K562 (cell line): Measurements from ENCODE around the gene PHACTR2. TPM values are rescaled to one million over a fixed set of nuclear protein-coding genes. Genes with fewer than 3 reads are reported as not detected.

ENCODE experiments used
- ATAC-seq: fragments of 200-7000 bp; cut with Tn5 transposase; 3 replicates; pipeline ENCODE4 v1.9.1; 2020; ENCODE audit warnings: moderate library complexity
- BruUV-seq: library from RNA; stranded (reverse); fragments of 400-500 nt; replicated peaks from 2 replicates; lab custom pipeline; 2021; lab: Mats Ljungman, UMichigan
- CTCF ChIA-PET: fragments of 300-600 bp; formaldehyde crosslinking; extraction: SDS; loops from one replicate; lab custom pipeline; 2021; ENCODE audit warnings: low intra/inter-chr PET ratio; lab: Yijun Ruan, JAX
- POLR2A ChIA-PET: fragments of 300-600, 350-650 bp; sonication (Branson Sonifier 250); formaldehyde crosslinking; extraction: SDS; loops from one replicate; lab custom pipeline; 2021; ENCODE audit warnings: antibody characterized with exemption, inconsistent platforms; lab: Yijun Ruan, JAX
- DNase-seq, 4 experiments: peaks; one replicate each; pipeline versions ENCODE4 v3.0.0 to v3.0.0-alpha.2; 2011 to 2018; ENCODE audit warnings: low spot score in 3 of 4, mixed read lengths in 3 of 4; ENCODE audit errors: extremely low read depth in 1 of 4
- FAIRE-seq: peaks from 2 replicates; lab custom pipeline; 2011; peaks lifted over from hg19 to GRCh38; lab: Jason Lieb, UNC
- H2AFZ ChIP-seq: 2 replicates; pipeline ENCODE4 v1.6.0; 2011; ENCODE audit warnings: low read depth, low read length, control low read depth, inconsistent platforms
- H3K27ac ChIP-seq: fragments of 200-600 bp; 3 replicates; pipeline ENCODE4 v1.8.0; 2011; ENCODE audit warnings: low read depth, mild to moderate bottlenecking, control low read depth, inconsistent platforms, low read length, moderate library complexity, mixed read lengths; ENCODE audit errors: extremely low read depth
- H3K27me3 ChIP-seq, 2 experiments: fragments of 300-600 bp in 1 of 2; 2 replicates in 1 of 2; 3 replicates in 1 of 2; pipeline versions ENCODE4 v1.6.0 to v1.8.0; 2011; ENCODE audit warnings: inconsistent platforms in 2 of 2, low read length in 2 of 2, mild to moderate bottlenecking in 1 of 2, mixed read lengths in 1 of 2, moderate library complexity in 1 of 2; ENCODE audit not compliant: control insufficient read depth in 2 of 2, insufficient read depth in 2 of 2
- H3K36me3 ChIP-seq: fragments of 300-600 bp; 3 replicates; pipeline ENCODE4 v1.8.0; 2011; ENCODE audit warnings: mild to moderate bottlenecking, low read length, inconsistent platforms; ENCODE audit not compliant: control insufficient read depth, insufficient read depth
- H3K4me1 ChIP-seq, 2 experiments: fragments of 200-600 bp in 1 of 2; replicated peaks in 1 of 2; 2 replicates in 1 of 2; 3 replicates in 1 of 2; pipeline versions ENCODE4 v1.5.1 to v1.8.0; 2011; ENCODE audit warnings: inconsistent platforms in 2 of 2, low read length in 2 of 2, mild to moderate bottlenecking in 1 of 2, mixed read lengths in 1 of 2, moderate library complexity in 1 of 2; ENCODE audit not compliant: control insufficient read depth in 2 of 2, insufficient read depth in 2 of 2
- H3K4me2 ChIP-seq: 2 replicates; pipeline ENCODE4 v1.6.1; 2011; ENCODE audit warnings: low read length, control low read depth, inconsistent platforms, mixed read lengths; ENCODE audit not compliant: insufficient read depth
- H3K4me3 ChIP-seq: fragments of 200-600 bp; sonication (generic), shearing (Covaris generic); 2 replicates; pipeline ENCODE4 v1.5.1; 2016; ENCODE audit warnings: control low read depth, inconsistent platforms
- H3K79me2 ChIP-seq: fragments of 200-600 bp; 3 replicates; pipeline ENCODE4 v1.8.0; 2011; ENCODE audit warnings: low read length, inconsistent platforms; ENCODE audit not compliant: control insufficient read depth, insufficient read depth
- H3K9ac ChIP-seq, 2 experiments: 2 replicates each; pipeline versions ENCODE4 v1.6.0 to v1.6.1; 2011; ENCODE audit warnings: low read depth in 2 of 2, low read length in 2 of 2, control low read depth in 1 of 2, inconsistent platforms in 1 of 2, mild to moderate bottlenecking in 1 of 2, mixed read lengths in 1 of 2; ENCODE audit not compliant: insufficient read depth in 1 of 2
- H3K9me1 ChIP-seq: one replicate; pipeline ENCODE4 v1.6.0; 2011; ENCODE audit warnings: inconsistent platforms, mild to moderate bottlenecking, low read length, moderate library complexity; ENCODE audit not compliant: control insufficient read depth, insufficient read depth
- H3K9me3 ChIP-seq: replicated peaks from 2 replicates; pipeline ENCODE4 v1.5.1; 2011; ENCODE audit warnings: low read depth, low read length, inconsistent platforms; ENCODE audit not compliant: control insufficient read depth, insufficient read depth
- H4K20me1 ChIP-seq: replicated peaks from 2 replicates; pipeline ENCODE4 v1.6.1; 2011; ENCODE audit warnings: low read length, inconsistent platforms, mixed read lengths; ENCODE audit not compliant: control insufficient read depth, insufficient read depth
- CXXC5 ChIP-seq: fragments of 250-450 bp; sonication (Bioruptor Pico); IDR thresholded peaks from 2 replicates; pipeline ENCODE4 v1.8.0; 2022; ENCODE audit warnings: inconsistent platforms, mild to moderate bottlenecking, moderate library complexity
- KLF1 ChIP-seq: fragments of 450-650 bp; IDR thresholded peaks from 2 replicates; pipeline ENCODE4 v1.6.1; 2016; ENCODE audit warnings: missing genetic modification characterization, missing compliant biosample characterization
- MCM7 ChIP-seq, 2 experiments: fragments of 450-650 bp; IDR thresholded peaks; 2 replicates each; pipeline ENCODE4 v1.6.1; 2016 to 2018
- MTA1 ChIP-seq: fragments of 450-650 bp; IDR thresholded peaks from 2 replicates; pipeline ENCODE4 v1.6.1; 2017; ENCODE audit warnings: borderline replicate concordance
- MTF1 ChIP-seq: fragments of 250-450 bp; sonication (Bioruptor Pico); IDR thresholded peaks from 2 replicates; pipeline ENCODE4 v1.9.0; 2021; ENCODE audit warnings: moderate library complexity, mild to moderate bottlenecking, inconsistent platforms, borderline replicate concordance
- NCOA2 ChIP-seq, 2 experiments: fragments of 450-650 bp; IDR thresholded peaks; 2 replicates each; pipeline ENCODE4 v1.6.1; 2018; ENCODE audit warnings: mild to moderate bottlenecking in 2 of 2, moderate library complexity in 1 of 2; ENCODE audit not compliant: partially characterized antibody in 2 of 2
- NR2F6 ChIP-seq: fragments of 450-650 bp; formaldehyde crosslinking; IDR thresholded peaks from 2 replicates; pipeline ENCODE4 v1.4.0; 2020; ENCODE audit warnings: mild to moderate bottlenecking
- ZKSCAN1 ChIP-seq: fragments of 150-350 bp; IDR thresholded peaks from 2 replicates; pipeline ENCODE4 v1.6.1; 2016; ENCODE audit warnings: low read depth, low read length
- ZNF277 ChIP-seq: fragments of 250-450 bp; sonication (Bioruptor Pico); IDR thresholded peaks from 2 replicates; pipeline ENCODE4 v1.8.0; 2022; ENCODE audit warnings: inconsistent platforms, mild to moderate bottlenecking, moderate library complexity, borderline replicate concordance
- WGBS: fragments of 100-300 bp; shearing (Covaris generic); methylation state at CpG from one replicate; pipeline ENCODE4 v1.1.6; 2016; ENCODE audit warnings: low coverage, mixed read lengths; ENCODE audit not compliant: insufficient coverage; ENCODE audit errors: missing lambda C conversion rate; 5-methylcytosine and 5-hydroxymethylcytosine counted together
- in situ Hi-C: fragments of 300-500 bp; cut with MboI; formaldehyde crosslinking; loops from 4 replicates; pipeline ENCODE4 v1.15.0; 2018; ENCODE audit warnings: inconsistent platforms, mixed read lengths
- intact Hi-C: fragments of 100-400 bp; cut with micrococcal nuclease; formaldehyde crosslinking; loops from 2 replicates; pipeline ENCODE4 v1.14.2; 2022
- polyA plus RNA-seq, 8 experiments: library from polyadenylated mRNA; depleted of rRNA in 4 of 8; stranded (reverse) in 5 of 8; unstranded in 3 of 8; fragments of >200 nt; fragmentation: Nextera tagmentation in 2 of 8; fragmentation: Illumina TruSeq in 1 of 8; extraction: Ambion mirVana in 2 of 8; extraction: Trizol in 1 of 8; gene quantifications; 2 replicates each; pipeline versions ENCODE4 v1.2.1 to v1.2.3, GENCODE V29; 2011 to 2014; ENCODE audit warnings: inconsistent platforms in 1 of 8, missing spikeins in 1 of 8
- total RNA-seq, 7 experiments: library from RNA; depleted of rRNA in 6 of 7; stranded (reverse); fragments of >200 nt in 6 of 7; fragmentation: Illumina TruSeq in 2 of 7; extraction: Trizol in 2 of 7; gene quantifications; 2 replicates each; pipeline versions ENCODE4 v1.2.1 to v1.2.3, GENCODE V29; 2011 to 2021; ENCODE audit warnings: low replicate concordance in 1 of 7
- TF ChIP-seq, protein P1 (sequence below): sonication (generic); formaldehyde crosslinking; IDR thresholded peaks from 2 replicates; pipeline ENCODE4 v1.8.0; 2022; ENCODE audit warnings: mild to moderate bottlenecking, missing genetic modification reagents
- TF ChIP-seq, protein P2 (sequence below): fragments of 250-450 bp; sonication (Bioruptor Pico); IDR thresholded peaks from 2 replicates; pipeline ENCODE4 v1.5.0; 2021
- TF ChIP-seq, protein P3 (sequence below): IDR thresholded peaks from 2 replicates; pipeline ENCODE4 v1.6.1; 2012; ENCODE audit warnings: low read depth, low read length, improper control_type of control experiment, borderline replicate concordance
- TF ChIP-seq, protein P4 (sequence below): sonication (generic); formaldehyde crosslinking; IDR thresholded peaks from 2 replicates; pipeline ENCODE4 v1.8.1; 2022; ENCODE audit warnings: missing genetic modification reagents

Gene PHACTR2
- total and polyA plus RNA-seq, 9 of the 15 experiments (the other 6 are each of a cell fraction or from before 2014, with no cell fraction given): 5.3 to 52.5 (median 22.9) TPM

DNA sequence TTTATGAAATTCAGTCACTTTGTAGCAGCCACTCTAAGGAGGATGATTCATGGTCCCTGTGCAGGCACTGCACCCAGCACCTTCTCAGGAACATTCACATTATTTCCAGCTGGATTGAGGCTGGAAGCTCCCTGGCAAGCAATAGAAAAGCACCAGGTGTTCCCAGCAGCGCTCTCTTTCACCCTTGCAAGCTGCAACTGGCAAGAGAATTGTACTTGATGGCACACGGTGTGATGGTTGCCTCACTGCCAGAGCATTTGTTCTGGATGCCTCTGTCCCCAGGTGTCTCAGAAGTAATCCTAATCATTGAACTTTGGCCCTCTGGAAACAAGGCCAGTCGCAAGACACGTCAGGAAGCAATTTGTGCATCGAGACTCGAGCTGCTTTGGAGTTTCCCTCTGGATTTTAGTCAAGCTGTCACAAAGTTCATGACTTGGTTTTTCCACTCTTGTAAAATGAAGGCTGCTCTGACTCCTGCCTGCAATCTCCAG lies 24.9 kb upstream of the PHACTR2 start:
- Histone ChIP-seq H4K20me1 (no peaks in the 10 kb centered on the region), H3K27ac (no peak overlapping the region), H2AFZ (peak overlapping the region; percentile 64), H3K79me2 (no peaks in the 10 kb centered on the region), H3K4me1 (peaks cover under 1 to 3% of the 10 kb centered on the region in 2 experiments; a peak in 2 of 5 replicates), H3K9me1 (no peaks in the 10 kb centered on the region), H3K9me3 (no peaks in the 10 kb centered on the region), H3K4me2 (no peak overlapping the region), H3K36me3 (no peaks in the 10 kb centered on the region), H3K4me3 (no peak overlapping the region), H3K9ac (no peak overlapping the region; a peak in 1 of 4 replicates), H3K27me3 (peaks cover 0 to 5% of the 10 kb centered on the region in 2 experiments; a peak in 1 of 5 replicates)
- WGBS: 14% methylated on average over 6 of the region's 6 CpGs
- FAIRE-seq: no peak
- in situ Hi-C loops (no loop called here), intact Hi-C loops (no loop called here)
- DNase-seq: no peak
- CTCF ChIA-PET: no interaction called here
- POLR2A ChIA-PET: interaction anchor here (0.6 to 0.7 kb wide), 3 partner anchors 10 to 192 kb away, joined by 3 read pairs; no protein-coding TSS in a partner anchor
- no TSS peak for BruUV-seq
- no peak for ATAC-seq
- no peak for TF ChIP-seq ZKSCAN1
- no peak for TF ChIP-seq KLF1 (tag)
- TF ChIP-seq NR2F6 (CRISPR knock-in tag): no peak
- no peak for TF ChIP-seq ZNF277 (CRISPR knock-in tag)
- no peak for TF ChIP-seq MCM7 (IDR thresholded peaks at IDR 0.05)
- no peak for TF ChIP-seq MTA1
- TF ChIP-seq, protein P1, sequence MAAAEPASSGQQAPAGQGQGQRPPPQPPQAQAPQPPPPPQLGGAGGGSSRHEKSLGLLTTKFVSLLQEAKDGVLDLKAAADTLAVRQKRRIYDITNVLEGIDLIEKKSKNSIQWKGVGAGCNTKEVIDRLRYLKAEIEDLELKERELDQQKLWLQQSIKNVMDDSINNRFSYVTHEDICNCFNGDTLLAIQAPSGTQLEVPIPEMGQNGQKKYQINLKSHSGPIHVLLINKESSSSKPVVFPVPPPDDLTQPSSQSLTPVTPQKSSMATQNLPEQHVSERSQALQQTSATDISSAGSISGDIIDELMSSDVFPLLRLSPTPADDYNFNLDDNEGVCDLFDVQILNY: no peak
- TF ChIP-seq, protein P2, sequence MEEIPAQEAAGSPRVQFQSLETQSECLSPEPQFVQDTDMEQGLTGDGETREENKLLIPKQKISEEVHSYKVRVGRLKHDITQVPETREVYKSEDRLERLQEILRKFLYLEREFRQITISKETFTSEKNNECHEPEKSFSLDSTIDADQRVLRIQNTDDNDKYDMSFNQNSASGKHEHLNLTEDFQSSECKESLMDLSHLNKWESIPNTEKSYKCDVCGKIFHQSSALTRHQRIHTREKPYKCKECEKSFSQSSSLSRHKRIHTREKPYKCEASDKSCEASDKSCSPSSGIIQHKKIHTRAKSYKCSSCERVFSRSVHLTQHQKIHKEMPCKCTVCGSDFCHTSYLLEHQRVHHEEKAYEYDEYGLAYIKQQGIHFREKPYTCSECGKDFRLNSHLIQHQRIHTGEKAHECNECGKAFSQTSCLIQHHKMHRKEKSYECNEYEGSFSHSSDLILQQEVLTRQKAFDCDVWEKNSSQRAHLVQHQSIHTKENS: no peak
- TF ChIP-seq, protein P3, sequence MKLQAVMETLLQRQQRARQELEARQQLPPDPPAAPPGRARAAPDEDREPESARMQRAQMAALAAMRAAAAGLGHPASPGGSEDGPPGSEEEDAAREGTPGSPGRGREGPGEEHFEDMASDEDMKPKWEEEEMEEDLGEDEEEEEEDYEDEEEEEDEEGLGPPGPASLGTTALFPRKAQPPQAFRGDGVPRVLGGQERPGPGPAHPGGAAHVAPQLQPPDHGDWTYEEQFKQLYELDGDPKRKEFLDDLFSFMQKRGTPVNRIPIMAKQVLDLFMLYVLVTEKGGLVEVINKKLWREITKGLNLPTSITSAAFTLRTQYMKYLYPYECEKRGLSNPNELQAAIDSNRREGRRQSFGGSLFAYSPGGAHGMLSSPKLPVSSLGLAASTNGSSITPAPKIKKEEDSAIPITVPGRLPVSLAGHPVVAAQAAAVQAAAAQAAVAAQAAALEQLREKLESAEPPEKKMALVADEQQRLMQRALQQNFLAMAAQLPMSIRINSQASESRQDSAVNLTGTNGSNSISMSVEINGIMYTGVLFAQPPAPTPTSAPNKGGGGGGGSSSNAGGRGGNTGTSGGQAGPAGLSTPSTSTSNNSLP: no peak
- no peak for TF ChIP-seq CXXC5 (CRISPR knock-in tag)
- TF ChIP-seq NCOA2 (IDR thresholded peaks at IDR 0.05; ENCODE audit: partially characterized antibody in 2 of 2): no peak
- no peak for TF ChIP-seq MTF1 (CRISPR knock-in tag)
- TF ChIP-seq, protein P4, sequence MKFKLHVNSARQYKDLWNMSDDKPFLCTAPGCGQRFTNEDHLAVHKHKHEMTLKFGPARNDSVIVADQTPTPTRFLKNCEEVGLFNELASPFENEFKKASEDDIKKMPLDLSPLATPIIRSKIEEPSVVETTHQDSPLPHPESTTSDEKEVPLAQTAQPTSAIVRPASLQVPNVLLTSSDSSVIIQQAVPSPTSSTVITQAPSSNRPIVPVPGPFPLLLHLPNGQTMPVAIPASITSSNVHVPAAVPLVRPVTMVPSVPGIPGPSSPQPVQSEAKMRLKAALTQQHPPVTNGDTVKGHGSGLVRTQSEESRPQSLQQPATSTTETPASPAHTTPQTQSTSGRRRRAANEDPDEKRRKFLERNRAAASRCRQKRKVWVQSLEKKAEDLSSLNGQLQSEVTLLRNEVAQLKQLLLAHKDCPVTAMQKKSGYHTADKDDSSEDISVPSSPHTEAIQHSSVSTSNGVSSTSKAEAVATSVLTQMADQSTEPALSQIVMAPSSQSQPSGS (CRISPR knock-in tag): no peak
